HL-60 (cell line): ENCODE results near the gene SPON2.

Experiments
- DNase-seq, 2 experiments: peaks; one replicate each; pipeline ENCODE4 v3.0.0-alpha.2; 2010 to 2020; ENCODE audit warnings: low read depth in 1 of 2, low spot score in 1 of 2
- H3K27ac ChIP-seq: fragments of 250-450 bp; sonication (Bioruptor Pico); replicated peaks from 2 replicates; pipeline ENCODE4 v1.5.1; 2020; ENCODE audit warnings: mild to moderate bottlenecking, moderate library complexity
- H3K27me3 ChIP-seq: fragments of 250-450 bp; sonication (Bioruptor Pico); 2 replicates; pipeline ENCODE4 v1.5.1; 2021; ENCODE audit warnings: mild to moderate bottlenecking, moderate library complexity; ENCODE audit not compliant: insufficient read depth, poor library complexity, severe bottlenecking
- H3K4me3 ChIP-seq: replicated peaks from 2 replicates; pipeline ENCODE4 v1.5.1; 2011; ENCODE audit warnings: mild to moderate bottlenecking, control low read depth, low read length; ENCODE audit not compliant: insufficient read depth
- GABPA ChIP-seq: IDR thresholded peaks from 2 replicates; pipeline ENCODE4 v1.6.1; 2012; ENCODE audit warnings: low read depth
- POLR2AphosphoS5 ChIP-seq: IDR thresholded peaks from 2 replicates; pipeline ENCODE4 v1.6.1; 2012; ENCODE audit warnings: low read depth
- SPI1 ChIP-seq: IDR thresholded peaks from 2 replicates; pipeline ENCODE4 v1.6.1; 2012; ENCODE audit warnings: low read depth, mild to moderate bottlenecking, borderline replicate concordance
- TF ChIP-seq, protein P1 (sequence below): IDR thresholded peaks from 2 replicates; pipeline ENCODE4 v1.6.1; 2012; ENCODE audit warnings: low read depth; ENCODE audit not compliant: insufficient replicate concordance
- TF ChIP-seq, protein P2 (sequence below): IDR thresholded peaks from one replicate; pipeline ENCODE4 v1.5.1; 2011; ENCODE audit warnings: low read length, control low read depth, inconsistent platforms; ENCODE audit not compliant: insufficient read depth

Gene SPON2

DNA sequence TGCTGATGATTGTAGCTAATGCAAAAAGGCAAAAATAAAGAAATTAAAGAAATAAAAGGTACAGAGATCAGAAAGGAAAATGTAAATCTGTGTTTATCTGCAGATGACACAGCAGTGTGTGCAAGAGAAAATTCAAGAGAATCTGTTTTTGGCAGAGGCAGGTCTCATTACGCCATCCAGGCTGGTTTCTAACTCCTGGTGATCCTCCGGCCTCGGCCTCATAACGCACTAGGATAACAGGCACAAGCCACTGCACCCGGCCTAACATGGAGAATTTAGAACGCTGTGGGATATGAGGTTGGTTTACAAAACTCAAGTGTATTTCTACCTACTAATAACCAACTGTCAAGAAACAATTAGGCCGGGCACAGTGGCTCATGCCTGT is 47.2 kb upstream of the SPON2 start:
- no peak for DNase-seq
- peak overlapping the region; percentile 28 for H3K27ac ChIP-seq

DNA sequence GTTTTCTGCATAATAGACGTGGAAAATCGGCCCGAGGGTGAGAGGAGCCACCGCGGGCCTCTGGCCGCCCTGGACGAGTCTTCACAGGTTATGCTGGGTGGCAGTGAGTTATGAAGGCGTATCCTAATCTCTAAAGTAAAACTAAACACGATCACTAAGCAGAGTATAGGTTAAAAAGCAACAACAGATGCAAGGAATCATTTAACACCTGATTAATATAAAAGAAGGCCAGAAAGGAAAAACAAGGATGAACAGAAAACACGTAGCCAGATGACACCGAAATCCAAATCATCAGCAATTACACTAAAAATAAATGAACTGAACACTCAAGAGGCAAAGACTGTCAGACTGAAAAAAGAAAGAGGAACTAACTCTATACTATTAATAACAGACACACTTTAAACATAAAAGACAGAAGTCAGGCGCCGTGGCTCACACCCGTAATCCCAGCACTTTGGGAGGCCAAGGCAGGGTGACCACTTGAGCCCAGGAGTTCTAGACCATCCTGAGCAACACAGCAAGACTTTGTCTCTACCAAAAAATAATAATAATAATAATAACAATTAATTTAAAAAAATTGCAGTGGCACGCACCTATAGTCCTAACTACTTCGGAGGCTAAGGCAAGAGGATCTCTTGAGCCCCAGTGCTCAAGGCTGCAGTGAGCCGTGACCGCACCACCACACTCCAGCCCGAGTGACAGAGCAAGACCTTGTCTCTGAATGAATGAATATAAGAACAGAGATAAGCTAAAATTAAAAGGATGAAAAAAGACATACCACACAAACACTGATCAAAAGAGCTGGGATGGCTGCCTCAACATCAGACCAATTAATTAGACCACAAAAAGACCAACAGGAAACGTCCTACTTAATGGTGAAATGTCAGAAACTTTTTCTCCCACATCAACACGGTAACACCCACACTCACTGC is 46.5 kb upstream of the SPON2 start:
- no peaks in the 10 kb centered on the region for H3K27me3 ChIP-seq
- DNase-seq: peak in 1 of 2 experiments; percentile 44
- no peak overlapping the region for H3K4me3 ChIP-seq
- peak overlapping the region; percentile 28 for H3K27ac ChIP-seq
- TF ChIP-seq, protein P1, sequence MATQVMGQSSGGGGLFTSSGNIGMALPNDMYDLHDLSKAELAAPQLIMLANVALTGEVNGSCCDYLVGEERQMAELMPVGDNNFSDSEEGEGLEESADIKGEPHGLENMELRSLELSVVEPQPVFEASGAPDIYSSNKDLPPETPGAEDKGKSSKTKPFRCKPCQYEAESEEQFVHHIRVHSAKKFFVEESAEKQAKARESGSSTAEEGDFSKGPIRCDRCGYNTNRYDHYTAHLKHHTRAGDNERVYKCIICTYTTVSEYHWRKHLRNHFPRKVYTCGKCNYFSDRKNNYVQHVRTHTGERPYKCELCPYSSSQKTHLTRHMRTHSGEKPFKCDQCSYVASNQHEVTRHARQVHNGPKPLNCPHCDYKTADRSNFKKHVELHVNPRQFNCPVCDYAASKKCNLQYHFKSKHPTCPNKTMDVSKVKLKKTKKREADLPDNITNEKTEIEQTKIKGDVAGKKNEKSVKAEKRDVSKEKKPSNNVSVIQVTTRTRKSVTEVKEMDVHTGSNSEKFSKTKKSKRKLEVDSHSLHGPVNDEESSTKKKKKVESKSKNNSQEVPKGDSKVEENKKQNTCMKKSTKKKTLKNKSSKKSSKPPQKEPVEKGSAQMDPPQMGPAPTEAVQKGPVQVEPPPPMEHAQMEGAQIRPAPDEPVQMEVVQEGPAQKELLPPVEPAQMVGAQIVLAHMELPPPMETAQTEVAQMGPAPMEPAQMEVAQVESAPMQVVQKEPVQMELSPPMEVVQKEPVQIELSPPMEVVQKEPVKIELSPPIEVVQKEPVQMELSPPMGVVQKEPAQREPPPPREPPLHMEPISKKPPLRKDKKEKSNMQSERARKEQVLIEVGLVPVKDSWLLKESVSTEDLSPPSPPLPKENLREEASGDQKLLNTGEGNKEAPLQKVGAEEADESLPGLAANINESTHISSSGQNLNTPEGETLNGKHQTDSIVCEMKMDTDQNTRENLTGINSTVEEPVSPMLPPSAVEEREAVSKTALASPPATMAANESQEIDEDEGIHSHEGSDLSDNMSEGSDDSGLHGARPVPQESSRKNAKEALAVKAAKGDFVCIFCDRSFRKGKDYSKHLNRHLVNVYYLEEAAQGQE: no peak
- TF ChIP-seq POLR2AphosphoS5 (no peak), GABPA (no peak), SPI1 (peak; percentile 12; the same call in 1 of the 2 replicates)
- TF ChIP-seq, protein P2, sequence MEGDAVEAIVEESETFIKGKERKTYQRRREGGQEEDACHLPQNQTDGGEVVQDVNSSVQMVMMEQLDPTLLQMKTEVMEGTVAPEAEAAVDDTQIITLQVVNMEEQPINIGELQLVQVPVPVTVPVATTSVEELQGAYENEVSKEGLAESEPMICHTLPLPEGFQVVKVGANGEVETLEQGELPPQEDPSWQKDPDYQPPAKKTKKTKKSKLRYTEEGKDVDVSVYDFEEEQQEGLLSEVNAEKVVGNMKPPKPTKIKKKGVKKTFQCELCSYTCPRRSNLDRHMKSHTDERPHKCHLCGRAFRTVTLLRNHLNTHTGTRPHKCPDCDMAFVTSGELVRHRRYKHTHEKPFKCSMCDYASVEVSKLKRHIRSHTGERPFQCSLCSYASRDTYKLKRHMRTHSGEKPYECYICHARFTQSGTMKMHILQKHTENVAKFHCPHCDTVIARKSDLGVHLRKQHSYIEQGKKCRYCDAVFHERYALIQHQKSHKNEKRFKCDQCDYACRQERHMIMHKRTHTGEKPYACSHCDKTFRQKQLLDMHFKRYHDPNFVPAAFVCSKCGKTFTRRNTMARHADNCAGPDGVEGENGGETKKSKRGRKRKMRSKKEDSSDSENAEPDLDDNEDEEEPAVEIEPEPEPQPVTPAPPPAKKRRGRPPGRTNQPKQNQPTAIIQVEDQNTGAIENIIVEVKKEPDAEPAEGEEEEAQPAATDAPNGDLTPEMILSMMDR: no peak

More for the DNA sequence above, 47.2 kb upstream of the SPON2 start:
- TF ChIP-seq, protein P1: no peak
- TF ChIP-seq POLR2AphosphoS5: no peak
- no peak for TF ChIP-seq SPI1
- no peak for TF ChIP-seq GABPA
- TF ChIP-seq, protein P2: no peak
- H3K27me3 ChIP-seq: no peaks in the 10 kb centered on the region
- no peak overlapping the region for H3K4me3 ChIP-seq

DNA sequence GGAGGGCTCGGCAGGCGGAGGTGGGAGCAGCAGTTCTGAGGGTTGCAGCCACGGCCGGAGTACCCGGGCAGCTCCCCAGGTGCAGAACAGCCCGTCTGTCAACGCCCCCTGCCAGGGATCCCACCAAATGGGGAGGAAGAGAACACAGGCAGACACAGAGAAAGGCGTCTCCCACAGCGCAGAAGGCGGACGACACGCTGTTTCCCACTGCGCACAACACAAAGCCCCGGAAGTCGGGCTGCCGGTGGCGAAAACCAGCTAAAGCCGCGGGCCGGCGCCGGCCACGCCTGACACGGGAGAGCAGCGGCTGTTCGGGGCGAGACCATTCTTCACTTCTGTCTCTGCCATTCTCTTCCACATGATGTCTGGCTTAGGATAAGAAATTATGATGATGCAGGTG is 45.0 kb upstream of the SPON2 start:
- Histone ChIP-seq H3K4me3 (no peak overlapping the region), H3K27me3 (no peaks in the 10 kb centered on the region), H3K27ac (peak overlapping the region; percentile 74)
- TF ChIP-seq POLR2AphosphoS5: no peak
- TF ChIP-seq, protein P1: no peak
- no peak for TF ChIP-seq SPI1
- TF ChIP-seq, protein P2: no peak
- DNase-seq: peak in 1 of 2 experiments; percentile 32
